IPS-NIHi11 (cell line): ENCODE data around the gene EGLN3.

Experiments used
- DNase-seq: peaks from one replicate; pipeline ENCODE4 v3.0.0; 2012; ENCODE audit warnings: mixed read lengths, low spot score

EGLN3 gene

DNA sequence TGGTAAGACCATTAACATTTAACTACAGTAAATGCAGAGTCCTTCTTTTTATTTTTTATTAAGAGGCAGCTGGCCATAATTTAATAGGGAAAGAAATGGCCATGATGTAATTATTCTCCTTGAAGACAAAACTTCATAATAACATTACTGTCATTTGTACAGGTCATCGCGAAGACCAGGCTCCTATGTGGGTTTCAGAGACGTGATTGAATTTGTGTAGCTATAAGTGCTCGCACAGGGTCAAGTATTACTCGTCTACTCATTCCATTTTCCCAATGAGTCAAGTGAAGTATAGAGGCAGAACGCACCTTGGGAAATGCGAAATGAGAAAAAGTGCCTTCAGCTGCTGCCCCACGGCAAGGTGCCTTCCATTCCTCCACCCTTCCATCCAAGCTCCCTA lies 40.4 kb downstream of the EGLN3 start:
- no peak for DNase-seq

DNA sequence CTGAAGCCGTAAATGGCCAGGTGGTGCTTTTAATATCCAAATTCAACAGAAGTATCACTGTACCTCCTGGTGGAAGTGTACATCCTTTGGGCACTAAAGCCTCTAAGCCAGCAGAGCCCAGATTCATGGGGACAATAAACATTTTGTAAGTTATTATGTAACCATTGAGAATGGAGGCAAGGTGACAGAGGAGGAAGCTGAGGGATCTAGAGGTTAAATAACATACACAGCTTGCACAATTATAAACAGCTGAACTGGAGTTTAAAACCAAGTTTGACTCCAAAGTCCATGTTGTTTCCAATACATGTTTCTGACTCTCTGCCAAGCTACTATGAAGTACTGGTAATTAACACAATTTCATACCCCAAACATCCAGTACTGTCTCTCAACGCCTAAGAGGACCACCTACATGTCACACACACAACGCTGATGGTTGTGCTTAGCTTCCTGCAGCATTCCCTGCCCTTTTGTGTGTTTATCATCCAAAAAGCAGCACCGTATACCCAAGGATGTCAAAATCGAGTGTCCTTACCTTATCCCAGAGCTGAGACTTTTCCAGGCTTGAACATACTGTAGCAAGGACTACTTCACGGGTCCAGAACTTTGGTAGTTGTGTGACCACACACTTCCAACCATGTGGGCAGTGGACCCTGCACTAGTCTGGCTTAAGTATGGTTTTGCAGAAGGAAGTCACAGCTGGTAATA lies 41.3 kb downstream of the EGLN3 start:
- DNase-seq = no peak

DNA sequence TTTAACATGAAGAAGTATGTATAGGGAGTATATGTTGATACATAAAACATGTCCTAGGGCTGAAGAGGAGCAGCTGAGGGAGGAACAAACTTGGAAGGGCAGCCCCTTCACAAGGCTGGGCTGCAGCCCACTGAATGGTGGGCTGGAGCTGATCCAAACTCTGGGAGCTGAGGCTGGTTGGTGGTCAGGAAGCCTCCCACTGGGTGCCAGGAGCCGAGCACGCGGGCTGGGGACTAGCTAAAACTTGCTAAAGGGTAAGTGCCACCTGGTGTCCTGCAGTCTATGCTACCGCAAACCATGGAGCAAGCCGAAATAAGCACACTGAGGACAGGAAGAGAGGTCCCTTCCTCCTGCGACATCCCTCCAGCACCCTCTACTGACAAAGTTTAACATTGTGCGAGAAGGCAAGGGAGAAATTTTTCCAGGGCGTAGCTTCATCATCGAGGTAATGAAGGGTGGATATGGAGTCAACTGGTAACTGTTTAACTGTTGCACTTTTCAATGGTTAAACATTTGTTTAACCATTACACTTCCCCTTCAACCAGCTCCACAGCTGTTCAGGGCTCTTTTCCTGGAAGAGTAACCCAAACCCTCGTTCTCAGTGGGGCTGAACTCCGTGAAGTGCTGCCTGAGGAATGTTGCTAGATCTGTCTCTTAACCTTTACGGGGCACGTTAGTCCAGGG lies 42.2 kb downstream of the EGLN3 start:
- DNase-seq = no peak

DNA sequence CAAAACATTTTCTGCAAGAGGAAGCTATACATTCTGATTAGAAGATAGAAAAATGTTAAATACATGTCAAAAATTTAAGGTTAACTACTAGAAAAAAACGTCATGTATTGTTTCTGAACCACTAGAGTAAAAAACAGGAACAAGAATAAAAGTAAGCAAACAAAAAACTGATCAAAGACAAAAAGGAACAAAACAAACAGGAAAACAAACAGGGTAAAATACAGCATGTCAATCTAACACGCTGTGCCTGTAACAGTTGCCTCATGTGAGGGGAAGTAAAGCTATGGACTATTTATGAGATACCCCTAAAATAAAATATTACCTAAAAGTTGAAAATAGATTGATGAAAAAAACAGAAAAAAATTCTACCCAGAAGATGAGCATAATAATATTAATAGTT lies 43.9 kb downstream of the EGLN3 start:
- no peak for DNase-seq

DNA sequence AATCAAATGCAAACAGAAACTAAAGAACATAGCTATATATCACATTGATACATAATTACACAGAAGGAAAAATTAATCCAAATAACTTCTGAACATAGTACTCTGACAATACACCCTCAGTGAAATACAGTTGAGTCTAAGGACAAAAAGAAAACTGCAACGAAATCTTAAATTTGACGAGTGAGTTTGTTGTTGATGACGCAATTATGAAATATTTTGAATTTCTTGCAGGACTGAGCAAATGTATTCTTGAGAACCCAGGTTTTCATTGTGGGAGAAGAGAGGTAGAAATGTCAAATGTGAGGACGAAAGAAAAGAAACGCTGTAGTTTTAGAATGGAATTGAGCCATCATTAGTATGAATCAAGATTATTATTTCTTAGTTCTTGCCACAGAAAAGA lies 46.3 kb downstream of the EGLN3 start:
- no peak for DNase-seq

DNA sequence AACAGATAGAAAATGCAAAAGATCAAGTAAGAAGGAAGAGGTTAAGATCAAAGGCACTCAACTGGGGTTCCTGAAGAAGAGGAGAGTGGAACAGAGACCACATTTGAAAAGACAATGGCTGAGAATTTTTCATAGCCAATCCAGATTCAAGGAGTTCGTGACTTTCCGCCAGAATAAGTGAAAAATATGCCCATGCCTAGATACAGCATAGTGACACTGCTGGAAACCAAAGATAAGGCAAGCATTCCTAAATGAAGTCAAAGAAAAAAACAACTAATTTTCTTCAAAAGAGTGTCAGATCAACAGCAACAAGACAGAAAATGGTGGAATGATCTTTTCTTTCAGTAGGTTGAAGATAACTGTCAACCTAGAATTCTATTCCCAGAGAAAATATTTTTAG lies 47.5 kb downstream of the EGLN3 start:
- no peak for DNase-seq

DNA sequence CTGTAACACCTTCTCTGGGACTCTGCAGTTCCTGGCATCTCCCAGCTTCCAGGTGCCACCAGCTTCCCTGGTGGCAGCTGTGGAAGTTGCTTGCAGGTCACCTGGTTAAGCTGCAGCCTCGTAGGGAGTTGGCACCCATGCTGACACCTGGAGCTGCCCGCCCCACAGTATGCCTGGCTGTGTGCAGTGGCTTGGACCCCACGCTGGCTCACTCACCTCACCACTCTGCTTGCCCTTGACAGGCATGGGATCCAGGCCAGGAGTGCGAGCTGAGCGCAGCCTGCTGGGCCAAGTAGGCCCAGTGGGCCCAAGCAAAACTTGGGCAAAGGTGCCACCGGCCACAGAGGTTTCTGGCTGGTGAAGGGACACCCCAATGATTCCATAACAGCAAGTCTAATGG lies 48.5 kb downstream of the EGLN3 start:
- no peak for DNase-seq

DNA sequence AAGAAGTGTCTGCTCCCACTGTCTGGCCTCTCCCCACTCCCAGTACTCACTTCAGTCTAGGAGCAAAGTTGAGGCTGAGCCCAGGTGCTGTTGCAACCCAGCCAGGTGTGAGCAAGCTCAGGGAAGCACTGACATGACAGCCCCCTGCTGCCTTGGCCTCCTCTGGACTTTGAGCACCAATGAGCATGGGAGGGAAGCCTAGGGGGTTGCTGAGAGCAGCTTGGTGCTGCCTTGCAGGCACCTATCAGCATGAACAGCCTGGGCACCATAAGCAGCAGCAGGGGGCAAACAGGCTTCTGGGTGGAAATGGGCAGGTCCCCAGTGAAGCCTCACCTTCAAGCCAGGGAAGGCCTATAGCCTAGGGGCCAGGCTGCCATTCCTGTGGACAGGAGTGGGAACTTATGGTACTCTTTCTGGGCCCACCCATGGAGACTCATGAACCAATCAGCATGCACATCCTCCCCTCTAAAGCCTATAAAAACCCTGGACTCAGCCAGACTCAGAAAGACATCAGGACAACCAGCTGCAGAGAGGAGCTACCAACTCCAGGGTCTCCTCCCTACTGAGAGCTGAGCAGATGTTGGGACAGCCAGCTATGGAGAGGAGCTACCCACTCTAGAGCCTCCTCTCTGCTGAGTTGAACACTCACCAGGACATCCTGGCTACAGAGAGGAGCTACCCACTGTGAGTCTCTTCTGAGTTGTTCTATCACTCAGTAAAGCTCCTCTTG lies 49.3 kb downstream of the EGLN3 start:
- no peak for DNase-seq

DNA sequence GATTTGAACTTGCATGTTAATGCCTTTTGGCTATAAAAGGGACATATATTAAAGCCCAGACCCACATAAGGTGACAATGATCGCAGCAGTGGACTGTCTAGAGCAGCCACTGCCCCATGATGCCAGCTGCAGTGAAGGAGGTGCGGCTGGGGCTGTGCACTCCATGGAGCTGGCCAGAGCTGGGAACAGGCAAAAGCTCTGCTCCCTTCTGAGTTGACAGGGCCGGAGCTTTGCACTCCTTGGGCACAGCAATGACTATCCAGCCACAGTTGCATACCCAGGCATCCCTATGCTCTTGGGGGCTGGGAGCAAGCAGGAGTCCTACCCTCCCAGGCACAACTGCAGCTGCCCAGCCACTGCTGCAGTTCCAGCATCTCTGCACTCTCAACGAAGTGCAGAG lies 50.2 kb downstream of the EGLN3 start:
- DNase-seq = no peak

DNA sequence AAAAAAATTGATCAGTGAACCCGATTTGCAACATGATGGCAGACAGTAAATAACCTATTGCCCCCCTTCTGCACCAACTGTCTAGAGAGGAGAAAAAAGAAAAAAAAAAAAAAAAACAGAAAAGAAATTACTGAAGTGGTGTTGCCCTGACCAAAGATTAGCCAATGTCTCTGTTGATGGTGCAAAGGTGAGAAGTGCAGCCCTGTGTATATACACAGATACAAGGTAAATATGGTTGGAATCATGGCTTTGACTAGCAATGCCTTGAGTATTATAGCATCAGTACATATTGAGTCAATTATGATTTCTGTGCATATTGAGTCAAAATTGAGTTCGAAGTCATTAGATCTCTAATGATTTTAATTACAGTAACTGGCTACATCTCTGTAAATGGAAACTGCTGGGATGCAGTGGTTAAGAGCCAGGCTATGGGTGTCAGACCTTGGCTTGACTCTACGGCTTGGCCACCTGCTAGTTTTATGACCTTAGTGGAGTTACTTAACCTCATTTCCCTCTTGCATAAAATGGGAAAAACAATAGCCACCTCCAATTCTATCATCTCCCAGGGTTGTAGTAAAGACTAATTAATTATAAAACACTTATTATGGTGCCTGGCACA lies 51.0 kb downstream of the EGLN3 start:
- no peak for DNase-seq

DNA sequence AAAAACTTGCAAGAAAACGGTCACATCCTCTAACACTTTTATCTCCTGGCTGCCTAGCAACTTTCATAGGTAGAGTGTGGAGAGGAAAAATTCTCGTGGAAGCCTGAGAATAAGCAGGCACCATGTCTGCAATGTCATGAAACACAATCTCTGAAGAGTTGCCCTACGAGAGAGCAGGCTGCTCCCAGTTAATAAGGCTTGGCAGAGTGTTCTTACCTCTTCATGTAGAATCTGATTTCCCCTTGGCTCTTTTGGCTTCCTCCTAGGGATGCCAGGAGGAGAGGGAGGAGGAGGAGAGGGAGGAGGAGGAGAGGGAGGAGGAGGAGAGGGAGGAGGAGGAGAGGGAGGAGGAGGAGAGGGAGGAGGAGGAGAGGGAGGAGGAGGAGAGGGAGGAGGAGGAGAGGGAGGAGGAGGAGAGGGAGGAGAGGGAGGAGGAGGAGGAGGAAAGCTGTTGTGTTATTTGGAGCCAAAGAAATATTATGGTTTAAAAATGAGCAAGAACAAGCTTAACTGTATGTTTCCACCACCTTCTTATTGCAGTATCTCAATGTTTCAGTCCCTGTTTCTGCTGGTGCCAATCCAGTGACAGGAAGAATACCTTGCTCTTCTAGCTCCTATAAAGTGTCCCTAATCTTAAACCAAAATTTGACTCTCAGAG lies 52.9 kb downstream of the EGLN3 start:
- DNase-seq = no peak

DNA sequence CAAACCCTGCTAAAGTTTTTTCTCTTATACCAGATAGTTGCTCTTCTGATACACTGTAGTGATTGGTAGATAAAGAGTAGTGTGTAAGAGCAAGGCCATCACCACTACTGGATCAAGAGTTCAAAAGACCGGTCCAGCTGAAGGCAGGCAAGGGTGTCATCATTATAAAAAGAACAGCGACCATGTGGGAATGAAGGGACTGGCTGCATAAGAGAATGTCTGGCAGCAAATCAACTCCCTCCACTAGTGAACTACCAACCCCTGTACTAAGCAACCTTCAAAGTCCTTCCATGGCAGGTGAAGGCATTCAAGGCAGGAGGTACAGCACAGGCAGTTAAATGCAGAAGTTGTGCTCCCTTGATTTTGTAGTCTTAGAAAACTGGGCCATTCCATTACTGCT lies 53.5 kb downstream of the EGLN3 start:
- DNase-seq = no peak

DNA sequence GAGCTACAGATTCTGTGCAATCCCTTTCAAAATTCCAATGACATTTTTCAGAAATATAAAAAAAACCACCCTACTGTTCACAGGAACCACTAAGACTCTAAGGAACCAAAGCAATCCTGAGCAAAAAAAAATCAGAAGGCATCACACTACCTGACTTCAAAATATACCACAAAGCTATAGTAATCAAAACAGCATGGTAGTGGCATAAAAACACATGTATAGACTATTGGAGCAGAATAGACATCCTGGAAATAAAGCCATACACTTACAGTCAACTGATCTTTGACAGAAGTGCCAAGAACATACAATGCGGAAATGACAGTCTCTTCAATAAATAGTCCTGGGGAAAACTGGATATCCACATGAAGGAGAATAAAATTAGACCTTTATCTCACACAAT lies 56.5 kb downstream of the EGLN3 start:
- no peak for DNase-seq

DNA sequence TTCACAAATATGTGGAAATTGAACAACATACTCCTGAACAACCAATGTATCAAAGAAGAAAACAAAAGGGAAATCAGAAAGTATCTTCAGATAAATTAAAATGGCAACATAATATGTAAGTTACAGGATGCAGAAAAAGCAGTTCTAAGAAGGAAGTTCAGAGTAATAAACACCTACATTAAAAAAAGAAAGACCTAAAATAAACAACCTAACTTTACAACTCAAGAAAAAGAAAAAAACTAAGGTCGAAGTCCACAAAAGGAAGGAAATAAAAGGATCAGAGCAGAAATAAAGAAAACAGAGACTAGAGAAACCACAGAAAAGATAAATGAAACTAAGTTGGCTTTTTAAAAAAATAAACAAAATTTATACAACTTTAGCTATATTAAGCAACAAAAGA lies 59.2 kb downstream of the EGLN3 start:
- no peak for DNase-seq

DNA sequence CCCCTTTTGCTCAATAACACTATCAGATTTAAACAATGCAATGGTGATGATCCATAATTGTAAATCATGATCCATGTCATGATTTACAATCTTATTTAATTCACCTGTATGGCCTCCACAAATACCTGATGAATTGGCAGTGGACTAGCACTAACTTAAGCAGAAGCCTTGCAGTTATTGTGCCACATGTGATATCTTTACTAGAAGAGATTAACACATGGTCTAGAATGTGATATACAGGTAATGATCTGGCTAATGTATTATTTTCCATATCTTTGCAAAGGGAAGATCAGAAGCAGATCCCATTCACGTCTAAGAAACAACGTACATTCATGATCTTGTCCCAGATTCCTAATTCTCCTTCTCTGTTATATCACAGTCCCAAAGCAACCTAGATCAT lies 66.0 kb downstream of the EGLN3 start:
- no peak for DNase-seq

DNA sequence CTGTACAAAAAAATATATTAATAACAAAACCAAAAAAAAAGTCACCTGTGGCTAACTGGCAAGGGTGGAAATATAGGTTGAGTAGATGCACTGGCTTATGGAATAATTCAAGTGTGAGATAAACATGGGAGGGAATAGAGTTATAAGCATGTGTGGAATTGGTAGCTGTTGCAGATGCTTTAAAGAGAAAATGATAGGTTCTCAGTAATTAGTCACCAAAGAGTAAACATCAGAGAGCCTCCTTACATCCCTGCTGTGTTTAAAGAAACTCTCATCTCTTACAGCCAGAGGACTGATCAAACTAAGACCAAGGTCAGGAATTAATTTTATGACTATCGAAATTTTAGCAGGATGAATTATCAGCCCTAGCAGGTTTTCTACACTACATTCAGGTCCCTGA lies 70.5 kb downstream of the EGLN3 start:
- no peak for DNase-seq

DNA sequence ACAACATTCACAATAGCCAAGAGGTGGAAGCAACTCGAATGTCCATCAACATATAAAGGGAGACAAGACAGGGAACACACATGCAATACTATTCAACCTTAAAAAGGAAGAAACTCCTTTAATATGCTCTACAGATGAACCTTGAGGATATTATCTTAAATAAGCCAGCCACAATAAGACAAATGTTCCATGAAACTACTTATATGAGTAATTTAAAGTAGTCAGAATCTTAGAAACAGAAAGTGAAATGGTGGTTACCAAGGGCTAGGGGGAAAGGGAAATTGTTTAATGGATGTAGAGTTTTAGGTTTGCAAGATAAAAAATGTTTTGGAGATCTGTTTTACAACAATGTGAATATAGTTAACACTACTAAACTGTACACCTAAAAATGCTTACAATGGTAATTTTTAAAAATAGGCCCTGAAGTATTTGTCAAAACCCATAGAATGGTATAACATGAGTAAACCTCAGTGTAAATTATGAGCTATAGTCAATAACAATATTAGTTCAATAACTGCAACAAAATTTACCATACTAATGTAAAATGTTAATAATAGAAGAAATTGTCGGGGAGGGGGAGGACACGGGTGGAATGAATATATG lies 71.1 kb downstream of the EGLN3 start:
- no peak for DNase-seq

DNA sequence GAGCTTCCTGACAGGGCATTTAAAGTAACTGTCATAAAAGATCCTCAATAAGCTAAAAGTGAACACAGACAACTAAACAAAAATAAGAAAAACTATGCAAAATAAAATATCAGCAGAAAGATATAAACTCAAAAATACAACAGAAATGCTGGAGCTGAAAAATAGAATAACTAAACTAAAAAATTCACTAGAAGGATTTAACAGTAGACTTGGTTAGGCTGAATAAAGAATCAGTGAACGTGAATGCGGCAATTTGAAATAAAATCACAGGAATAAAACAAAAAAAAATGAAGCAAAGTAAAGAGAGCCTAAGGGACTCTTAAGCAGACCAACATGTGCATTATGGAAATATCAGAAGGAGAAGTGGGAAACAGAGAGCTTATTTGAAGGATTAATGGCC lies 74.6 kb downstream of the EGLN3 start:
- no peak for DNase-seq
